NCI-H1105 treated with DMSO at 0.1 percent for 48 hours (cell line): ENCODE results near the gene SENP2.
"Not testable (repeated sequence)": the region's sequence is repeated elsewhere in the genome, so short reads cannot be mapped to it uniquely, and the experiment has no call there.

Experiments used
- DNase-seq: peaks from one replicate; lab custom pipeline; 2025; lab: John Stamatoyannopoulos, UW

SENP2 gene

DNA sequence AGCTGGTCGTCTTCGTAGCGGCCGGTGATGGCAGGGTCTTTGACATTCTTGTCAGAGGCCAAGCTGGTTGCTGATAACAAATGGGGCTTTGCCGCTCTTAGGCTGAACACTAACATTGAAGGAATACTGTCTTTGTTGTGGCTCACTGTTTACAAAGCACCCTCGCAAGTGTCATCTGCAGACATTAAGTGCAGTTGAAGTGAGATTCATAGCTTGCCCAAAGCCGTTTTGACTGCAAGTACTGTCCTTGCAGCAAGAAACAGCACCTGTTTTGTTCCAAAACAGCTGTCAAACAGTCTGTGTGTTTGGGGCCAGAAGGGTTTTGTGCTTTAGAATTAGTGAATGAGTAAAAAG, 568 bp downstream of the SENP2 start:
- no peak for DNase-seq

DNA sequence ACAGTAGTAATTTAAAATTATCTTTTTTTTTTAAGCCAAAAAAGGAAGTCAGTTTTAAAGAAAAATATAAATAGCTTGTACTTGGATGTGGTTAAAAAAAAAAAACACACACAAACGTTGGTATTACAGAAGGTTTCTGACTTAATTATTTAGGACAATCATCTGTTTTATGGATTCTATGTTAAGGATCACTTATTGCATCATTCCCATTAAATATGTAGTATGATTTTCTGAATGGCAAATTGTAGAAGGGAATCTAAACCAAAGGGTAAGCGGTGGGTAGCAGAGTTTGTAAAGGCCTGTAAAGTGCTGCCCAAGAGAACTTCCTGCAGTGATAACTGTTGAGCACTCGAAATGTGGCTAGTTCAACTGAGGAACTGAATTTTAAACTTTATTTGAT, 8.0 kb downstream of the SENP2 start:
- DNase-seq: no peak

DNA sequence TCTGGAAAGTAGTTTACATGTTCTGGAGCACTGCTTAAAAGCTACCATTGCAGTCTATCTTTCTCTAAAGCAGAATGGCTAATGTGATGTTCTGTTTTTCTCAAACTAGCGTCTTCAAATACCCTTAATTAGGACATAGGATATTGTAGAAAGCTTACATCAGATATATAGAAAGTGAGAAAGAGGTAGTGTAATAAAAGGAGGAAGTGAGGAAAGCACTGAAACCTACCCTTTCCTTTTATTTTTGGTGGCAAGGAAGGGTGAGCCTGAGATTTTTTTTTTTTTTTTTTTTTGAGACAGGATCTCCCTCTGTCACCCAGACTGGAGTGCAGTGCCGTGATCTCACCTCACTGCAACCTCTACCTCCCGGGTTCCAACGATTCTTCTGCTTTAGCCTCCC, 9.4 kb downstream of the SENP2 start:
- no peak for DNase-seq

DNA sequence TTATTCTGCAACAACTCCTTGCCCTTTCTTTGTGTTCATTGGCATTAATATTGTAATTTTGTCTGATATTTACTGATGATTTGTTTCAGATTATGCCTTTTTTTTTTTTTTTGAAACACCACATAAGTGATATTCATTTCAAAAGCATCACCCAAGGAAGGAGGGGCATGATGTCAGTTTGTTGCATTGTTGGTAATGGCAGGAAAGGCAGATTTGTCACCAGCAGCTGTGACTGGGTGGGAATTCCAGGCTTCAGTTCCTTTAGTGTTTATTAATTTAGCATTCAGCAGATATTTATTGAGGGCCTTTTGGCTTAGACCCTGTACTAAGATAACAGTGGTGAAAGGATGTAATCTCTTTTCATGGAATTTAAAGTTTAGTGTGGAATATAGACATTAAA, 19.5 kb downstream of the SENP2 start:
- DNase-seq: no peak

DNA sequence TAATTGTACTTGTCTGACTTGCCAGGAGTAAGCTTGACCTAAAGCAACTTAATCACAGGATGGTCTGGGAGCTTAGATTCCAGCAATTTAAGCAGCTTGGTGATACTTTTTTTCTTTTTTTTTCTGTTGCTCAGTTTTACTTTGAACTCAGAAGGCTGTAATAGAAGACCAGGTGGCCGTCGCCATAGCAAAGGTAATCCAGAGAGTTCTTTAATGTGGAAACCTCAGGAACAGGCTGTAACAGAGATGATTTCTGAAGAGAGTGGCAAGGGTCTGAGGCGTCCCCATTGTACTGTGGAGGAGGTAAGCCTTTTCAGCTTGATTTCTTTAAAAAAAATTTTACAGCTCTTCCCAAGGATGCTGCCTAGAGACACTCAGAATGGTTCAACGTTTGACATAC, 20.1 kb downstream of the SENP2 start:
- DNase-seq: no peak

DNA sequence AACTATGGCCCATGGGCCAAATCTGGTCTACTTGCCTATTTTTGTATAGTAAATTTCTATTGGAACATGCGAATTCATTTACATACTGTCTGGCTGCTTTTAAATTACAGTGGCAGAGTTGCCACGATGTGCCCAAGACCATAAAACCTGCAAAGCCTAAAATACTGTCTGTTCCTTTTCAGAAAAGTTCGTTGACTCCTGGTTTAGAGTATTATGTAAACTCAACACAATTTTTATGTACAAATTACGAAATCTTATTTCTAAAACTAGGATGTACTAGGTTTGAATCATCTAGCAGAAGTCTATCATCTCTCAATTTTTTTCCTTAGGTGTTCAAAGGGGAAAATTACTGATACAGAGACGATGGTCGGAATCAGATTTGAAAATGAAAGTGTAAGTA, 26.9 kb downstream of the SENP2 start:
- DNase-seq: no peak

DNA sequence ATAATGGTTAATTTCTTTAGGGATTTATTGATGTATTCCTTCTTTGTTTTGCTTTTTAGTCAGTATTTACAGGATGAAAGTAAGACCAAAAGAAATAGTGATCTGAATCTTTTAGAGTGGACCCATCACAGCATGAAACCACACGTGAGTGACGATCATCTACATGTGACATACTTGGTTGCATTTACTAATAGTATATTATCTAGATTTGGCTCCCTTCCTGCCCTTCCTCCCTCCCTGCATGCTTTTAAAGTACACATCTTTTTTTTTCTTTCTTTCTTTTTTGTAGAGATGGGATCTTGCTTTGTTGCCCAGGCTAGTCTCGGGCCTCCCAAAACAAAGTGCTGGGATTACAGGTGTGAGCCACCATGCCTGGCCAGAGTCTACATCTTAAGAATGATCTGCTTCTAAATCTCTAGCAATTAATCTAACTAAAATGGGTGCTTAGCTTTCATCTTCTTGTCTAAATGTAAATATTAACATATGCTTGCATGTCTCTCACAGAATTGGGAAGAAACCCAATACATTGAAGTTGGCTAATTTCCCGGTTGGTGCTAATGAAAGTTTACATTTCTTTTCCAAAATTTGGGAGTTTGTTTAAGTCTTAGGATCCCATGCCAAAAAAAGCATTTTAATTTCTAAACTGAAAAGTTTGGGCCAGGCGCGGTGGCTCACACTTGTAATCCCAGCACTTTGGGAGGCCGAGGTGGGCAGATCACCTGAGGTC, 38.0 kb downstream of the SENP2 start:
- no peak for DNase-seq

DNA sequence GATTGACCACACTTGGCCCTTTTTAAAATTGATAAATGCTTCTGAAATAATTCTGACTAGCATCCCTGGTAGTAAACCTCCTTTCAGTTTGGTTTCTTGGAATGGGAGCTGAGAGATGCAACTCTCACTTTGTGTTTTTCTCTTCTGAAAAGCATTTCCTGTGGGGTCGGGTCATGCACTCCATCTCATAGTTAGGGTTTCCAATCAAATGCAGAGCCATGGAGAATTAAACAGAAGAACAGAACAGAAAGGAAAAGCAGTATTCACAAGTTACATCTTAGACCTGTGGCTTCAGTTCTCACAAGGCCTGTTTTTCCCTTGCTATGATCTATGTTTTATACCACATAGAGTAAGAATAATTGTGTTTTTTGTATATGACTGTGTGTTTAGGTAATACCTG, 39.7 kb downstream of the SENP2 start:
- DNase-seq: no peak

DNA sequence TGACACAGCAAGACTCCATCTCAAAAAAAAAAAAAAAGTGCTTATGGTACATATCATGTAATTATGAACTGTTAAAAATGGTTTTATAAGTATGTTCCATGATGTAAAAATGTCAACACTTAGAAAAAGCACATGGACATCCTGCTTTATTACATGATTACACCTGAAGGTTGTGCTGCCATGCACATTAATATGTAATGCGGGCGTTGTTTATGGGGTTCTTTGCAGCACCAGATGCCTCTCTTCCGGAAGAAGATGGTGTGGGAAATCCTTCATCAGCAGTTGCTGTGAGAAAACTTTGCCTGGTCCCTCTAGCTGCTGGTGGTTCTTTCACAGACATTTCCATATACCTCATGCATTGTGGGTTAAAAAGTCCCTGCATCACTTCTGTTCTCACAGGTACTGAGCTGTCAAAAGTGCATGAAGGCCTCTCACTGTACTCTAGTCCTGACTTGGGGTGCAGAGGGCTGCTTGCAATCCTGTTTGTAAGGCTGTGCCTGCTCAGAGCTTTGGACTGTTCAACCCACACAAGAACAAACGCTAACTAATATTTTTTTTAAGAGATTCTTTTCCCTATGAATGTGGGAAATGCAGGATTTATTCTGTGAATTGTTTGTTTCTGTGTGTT, 43.6 kb downstream of the SENP2 start:
- DNase-seq: no peak

DNA sequence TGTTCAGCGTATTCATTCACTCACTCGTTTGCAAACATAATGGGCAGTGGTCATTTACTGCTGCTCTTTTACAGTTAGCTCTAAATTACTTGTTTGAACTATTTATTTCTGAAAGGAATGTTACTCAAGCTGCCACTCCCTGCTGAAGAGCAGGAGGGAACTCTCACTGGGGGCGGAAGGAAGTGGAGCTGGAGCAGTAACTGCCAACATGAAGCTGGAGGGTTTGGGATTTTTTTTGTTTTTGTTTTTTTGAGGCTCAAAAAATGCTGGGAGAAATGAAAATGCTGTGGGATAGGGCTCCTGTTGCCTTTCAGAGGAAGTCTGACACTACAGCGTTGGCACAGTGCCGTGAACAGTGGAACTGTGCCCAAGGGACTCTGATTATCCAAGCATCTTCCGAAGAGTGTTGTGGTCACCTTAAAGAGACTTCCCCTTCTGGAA, 44.1 kb downstream of the SENP2 start:
- DNase-seq: no peak

DNA sequence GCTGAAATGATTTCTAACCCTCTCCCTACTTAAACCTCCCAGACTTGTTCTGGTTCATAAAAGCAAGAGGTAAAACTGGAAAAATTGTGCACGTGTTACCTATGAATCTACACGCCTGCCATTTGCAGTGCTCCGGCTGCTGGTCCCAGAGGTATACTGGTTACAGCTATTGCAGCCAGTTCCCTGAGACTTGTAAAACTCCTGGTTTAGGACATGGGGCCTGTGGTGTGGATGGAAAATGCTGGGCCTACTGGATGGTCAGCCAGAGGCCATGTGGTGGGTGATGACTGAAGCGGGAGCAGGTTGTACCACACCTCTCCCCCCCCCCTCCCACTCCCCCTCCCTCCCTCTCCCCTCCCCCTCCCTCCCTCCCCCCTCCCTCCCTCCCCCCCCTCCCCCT, 45.0 kb downstream of the SENP2 start:
- DNase-seq: no peak

DNA sequence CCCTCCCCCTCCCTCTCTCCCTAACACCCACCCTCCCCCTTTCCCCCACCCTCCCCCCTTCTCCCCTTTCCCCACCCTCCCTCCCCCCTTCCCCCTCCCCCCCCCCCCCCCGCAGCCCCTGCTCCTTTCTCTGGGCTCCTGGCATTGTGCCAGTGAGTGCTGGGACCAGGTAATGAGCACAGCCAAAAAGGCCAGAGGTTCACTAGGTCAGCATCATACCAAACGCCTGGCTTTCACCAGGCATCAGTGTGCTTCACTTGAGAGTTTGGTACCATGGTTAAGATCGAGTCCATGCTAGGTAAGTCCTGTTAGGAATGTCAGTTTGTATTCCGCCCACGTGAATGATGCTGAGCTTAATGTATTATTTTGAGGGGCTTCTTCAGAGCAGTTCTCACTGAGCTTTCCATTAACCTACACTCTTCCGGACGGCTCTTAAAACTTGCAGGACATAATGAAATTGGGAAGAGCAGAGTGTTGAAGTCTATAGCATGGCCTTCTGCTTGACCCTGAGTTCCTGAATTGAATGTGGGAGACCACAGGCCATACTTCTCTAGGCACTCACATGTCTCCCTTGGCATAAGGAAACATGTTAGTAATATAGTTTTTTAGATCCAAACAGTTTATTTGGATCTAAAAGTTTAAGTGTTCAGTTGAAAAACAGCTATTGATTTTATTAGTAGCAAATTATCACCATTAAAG, 45.6 kb downstream of the SENP2 start:
- DNase-seq: no peak

DNA sequence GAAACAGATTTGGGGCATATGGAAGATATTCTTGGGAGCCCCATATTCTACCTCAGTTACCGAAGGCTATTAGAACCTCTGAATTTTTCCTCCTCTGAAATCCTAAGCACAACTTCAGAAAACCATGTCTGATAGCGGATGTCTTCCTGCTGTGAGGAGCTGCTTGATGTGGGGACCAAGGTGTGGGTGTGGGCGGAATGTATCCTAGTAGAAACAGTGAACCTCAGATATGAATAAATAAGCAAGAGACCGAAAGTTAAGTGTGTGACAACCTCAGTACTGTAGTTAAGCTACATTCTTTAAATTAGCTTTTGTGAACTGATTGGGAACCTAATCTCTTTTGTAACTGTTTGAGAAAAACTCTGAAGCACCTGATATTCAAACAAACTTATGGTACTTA, 46.9 kb downstream of the SENP2 start:
- no peak for DNase-seq

DNA sequence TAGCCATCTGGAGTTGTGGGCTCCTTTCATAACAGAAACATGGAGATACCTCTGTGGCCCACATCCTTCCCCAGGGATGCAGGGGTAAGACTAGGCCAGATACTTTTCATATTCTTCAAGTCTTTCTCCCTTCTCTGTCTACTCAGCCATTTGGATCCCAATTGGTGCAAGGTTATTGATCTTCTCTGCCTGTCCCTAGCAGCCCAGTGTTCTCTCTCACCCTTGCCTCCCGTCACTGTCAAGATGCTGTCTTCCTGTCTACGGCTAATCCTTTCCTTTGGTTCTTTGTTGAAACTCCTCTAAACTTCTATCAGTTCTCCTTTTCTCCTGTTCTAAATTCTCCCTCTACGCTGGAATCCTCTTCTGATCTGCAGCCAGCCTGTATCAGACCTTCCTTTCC, 51.3 kb downstream of the SENP2 start:
- no peak for DNase-seq

DNA sequence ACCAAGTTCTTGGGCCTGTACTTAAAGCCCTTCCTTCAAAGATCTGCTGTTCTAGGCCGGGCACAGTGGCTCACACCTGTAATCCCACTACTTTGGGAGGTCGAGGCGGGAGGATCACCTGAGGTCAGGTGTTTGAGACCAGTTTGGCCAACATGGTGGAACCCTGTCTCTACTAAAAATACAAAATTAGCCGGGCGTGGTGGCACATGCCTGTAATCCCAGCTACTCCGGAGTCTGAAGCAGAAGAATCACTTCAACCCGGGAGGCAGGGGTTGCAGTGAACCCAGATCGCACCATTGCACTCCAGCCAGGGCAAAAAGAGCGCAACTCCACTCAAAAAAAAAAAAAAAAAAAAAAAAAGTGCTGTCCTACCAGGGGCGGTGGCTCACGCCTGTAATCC, 52.6 kb downstream of the SENP2 start:
- not testable (repeated sequence) for DNase-seq

DNA sequence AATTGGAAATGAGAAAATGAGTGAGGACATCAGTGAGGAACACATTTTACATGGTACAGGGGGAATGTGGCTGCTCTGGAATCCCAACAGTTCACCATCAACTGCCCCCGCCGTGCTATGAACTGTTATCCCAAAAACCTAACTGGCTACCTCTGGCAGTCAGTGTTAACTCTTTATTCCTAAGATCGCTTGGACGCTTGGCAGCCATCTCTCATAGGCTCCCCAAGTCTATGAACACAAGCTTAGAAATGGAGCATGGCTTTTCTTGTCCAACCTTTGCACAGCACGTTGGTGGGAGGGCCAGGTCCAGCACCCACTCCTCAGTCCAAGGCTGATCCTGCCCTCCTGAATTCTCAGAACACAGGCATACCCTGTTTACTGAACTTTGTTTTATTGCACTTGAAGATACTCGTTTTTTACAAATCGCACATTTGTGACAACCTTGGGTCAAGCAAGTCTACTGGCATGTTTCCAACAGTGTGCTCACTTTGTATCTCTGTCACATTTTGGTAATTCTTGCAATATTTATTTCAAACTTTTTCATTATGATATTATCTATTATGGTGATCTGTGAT, 53.6 kb downstream of the SENP2 start:
- DNase-seq: no peak

DNA sequence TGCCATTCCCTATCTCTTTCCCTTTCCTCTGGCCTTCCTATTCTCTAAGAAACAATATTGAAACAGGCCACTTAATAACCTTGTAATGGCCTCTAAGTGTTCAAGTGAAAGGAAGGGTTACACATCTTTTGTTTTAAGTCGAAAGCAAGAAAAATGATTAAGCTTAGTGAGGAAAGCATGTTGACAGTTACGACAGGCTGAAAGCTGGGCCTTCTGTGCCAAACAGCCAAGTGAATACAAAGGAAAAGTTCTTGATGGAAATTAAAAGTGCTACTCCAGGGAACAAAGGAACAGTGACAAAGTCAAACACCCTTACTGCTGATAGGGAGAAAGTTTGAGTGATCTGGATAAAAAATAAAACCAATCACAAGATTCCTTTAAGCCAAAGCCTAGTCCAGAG, 54.2 kb downstream of the SENP2 start:
- no peak for DNase-seq

DNA sequence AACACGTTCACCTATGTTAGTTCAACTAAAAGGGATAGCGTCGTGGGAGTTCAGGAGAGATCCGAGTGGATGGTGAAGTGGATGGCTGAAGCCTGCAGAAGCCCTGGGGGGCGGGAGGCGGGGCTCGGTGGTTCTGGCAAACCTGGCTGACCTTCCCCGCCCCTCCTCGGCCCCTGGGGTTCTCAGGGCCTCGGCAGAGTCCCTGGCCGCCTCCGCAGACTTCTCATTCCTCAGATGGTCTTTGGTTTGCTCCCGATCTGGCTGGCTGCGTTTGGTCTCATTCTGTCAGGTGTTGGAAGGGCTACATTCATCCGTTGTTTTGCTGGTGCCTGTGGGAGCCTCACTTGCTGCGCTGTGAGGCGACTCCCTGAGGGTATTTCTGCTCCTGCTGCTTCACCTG, 59.1 kb downstream of the SENP2 start:
- not testable (repeated sequence) for DNase-seq

DNA sequence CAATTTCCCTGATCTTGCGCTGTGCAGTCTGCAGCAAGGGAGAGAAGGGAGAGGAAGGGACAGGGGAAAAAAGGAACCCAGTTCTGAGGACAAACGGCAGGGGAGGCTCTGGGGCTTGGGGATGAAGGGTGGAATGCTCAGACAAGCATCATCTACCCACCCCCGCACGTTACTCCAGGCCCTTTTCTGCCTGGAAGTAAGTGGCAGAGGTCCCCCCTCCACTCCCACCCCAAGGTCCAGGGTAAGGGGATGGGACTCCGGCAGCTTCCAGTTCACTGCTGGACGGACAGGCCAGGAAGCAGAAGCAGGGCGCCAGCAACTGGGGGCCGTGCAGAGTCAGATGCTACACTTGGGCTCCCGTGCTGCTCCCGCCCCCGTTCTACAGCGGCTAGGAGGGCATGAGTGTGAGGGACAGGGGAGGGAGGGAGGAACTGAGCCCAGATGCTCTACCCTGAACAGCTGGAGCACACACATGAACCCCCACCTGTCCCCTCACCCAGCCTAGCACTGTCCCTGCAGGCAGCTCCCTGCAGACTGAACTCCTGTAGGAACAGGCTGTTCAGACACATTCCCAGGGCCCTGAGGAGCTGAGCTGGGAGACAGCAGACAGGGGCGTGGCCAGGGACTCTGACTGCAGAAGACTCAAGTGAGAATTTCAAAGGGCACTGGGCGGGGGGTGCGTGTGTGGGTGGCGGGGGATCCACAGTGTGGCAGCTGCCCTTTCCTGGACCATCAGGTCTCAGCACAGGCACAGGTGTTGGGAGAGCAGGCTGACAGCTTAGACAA, 59.7 kb downstream of the SENP2 start:
- DNase-seq: peak; percentile 53

DNA sequence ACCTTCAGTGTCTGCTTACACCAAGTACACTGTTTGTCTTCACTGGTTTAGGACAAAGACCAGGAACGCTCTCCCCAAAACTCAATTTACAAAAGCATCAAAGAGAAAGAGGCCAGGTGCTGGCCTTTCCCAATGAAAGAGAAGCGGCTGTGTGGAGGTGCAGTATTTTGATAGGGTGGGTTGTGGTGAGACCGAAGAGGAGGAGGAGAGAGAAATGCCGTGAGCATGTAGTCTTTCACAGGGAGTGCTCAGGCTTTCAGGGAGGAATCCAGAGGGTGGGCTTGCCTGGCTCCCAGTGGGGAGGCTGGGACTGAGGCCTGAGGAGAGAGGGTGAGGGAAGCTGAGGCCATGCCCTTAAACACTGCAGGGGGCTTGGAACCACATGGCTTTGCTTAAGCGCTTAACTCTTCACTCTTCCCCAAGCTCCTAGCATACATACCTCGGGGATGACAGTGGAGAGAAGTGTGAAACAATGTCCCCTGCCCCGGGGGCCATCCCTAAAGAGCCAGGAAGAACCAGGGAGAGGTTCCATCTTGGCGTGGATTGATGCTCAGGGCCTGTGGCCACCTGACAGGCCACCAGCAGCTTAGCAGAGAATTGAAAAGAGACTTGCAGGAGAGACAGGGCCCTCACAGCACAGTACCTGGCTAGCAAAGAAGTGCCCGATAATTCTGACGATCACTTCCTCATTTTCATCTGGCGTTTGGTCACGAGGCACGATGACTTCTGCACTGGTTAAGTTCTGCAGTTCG, 60.5 kb downstream of the SENP2 start:
- DNase-seq: no peak

DNA sequence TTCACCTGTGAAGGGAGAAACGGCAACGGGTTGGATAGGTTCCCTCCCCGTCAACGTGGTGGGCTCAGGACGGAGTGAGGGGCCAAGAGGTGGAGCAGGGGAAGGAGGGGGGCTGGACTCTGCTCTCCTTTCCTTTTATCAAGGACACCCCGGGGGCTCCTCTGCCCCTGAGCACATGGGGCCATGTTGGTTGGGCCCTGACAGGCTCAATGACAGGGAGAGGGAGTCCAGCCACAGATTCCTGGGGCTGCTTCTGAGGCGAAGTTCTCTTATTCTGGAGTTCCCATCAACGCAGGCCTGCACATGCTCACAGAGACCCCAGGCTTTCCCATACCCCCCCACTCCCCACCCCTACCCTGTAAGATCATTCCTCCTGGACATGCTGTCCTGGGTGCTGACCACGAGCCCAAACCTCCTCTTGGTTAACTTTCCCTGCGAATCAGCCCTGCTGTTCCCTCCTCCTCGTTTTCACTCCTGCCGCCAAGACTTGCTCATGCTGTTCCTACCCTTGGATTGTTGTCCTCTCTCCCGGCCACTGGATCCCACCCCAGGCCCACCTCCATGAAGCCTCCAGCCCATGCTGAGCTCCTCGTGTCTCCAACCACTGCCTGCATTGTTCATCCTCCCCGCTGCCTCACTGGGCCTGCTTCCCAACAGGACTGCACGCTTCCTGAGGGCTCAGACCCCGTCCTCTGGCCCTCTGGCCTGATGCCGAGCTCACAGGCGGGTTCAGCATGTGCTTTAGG, 61.2 kb downstream of the SENP2 start:
- DNase-seq: no peak
